Prostate gland (tissue), 2 donors: Measurements from ENCODE around the gene LUC7L. TPM values are rescaled to one million over a fixed set of nuclear protein-coding genes. Genes with fewer than 3 reads are reported as not detected.

ENCODE experiments used
- DNase-seq: peaks from one replicate; pipeline ENCODE4 v3.0.0-alpha.2; 2019; ENCODE audit warnings: low spot score
- H3K27ac ChIP-seq, 2 donors: fragments of 200-600 bp; sonication (generic); 2 replicates each; pipeline ENCODE4 v1.5.1; 2017 to 2019
- H3K27me3 ChIP-seq: fragments of 200-600 bp; sonication (generic); replicated peaks from 2 replicates; pipeline ENCODE4 v1.5.1; 2019; ENCODE audit not compliant: insufficient read depth
- H3K36me3 ChIP-seq, 2 donors: fragments of 200-600 bp; sonication (generic); 1 replicate in 1 of 2; 2 replicates in 1 of 2; pipeline versions ENCODE4 v1.5.1 to v1.8.1; 2017 to 2019
- H3K4me1 ChIP-seq: fragments of 200-600 bp; sonication (generic); replicated peaks from 2 replicates; pipeline ENCODE4 v1.5.1; 2019
- H3K4me3 ChIP-seq, 2 donors: fragments of 200-600 bp; sonication (generic); 2 replicates each; pipeline ENCODE4 v1.5.1; 2017 to 2019
- H3K9me3 ChIP-seq: fragments of 200-600 bp; sonication (generic); 2 replicates; pipeline ENCODE4 v1.5.1; 2017
- POLR2A ChIP-seq: fragments of 450-650 bp; IDR thresholded peaks from one replicate; pipeline ENCODE4 v1.6.1; 2016; ENCODE audit warnings: antibody characterized with exemption, mild to moderate bottlenecking
- POLR2AphosphoS5 ChIP-seq: sonication (generic); formaldehyde crosslinking; IDR thresholded peaks from one replicate; pipeline ENCODE4 v1.6.1; 2017; ENCODE audit warnings: antibody characterized with exemption
- WGBS: methylation state at CpG from one replicate; pipeline ENCODE4 v1.1.5; 2018; 5-methylcytosine and 5-hydroxymethylcytosine counted together
- intact Hi-C: fragments of 100-400 bp; cut with DNase I; formaldehyde crosslinking; loops from one replicate; pipeline ENCODE4 v1.14.2; 2022
- total RNA-seq, 2 donors: library from RNA; depleted of rRNA; stranded (reverse); fragments of >200 nt; gene quantifications; one replicate each; pipeline ENCODE4 v1.1.0, GENCODE V29; 2016
- TF ChIP-seq, protein P1 (sequence below), 4 experiments: fragments of 200-600 bp in 2 of 4; fragments of 450-650 bp in 2 of 4; sonication (generic) in 2 of 4; IDR thresholded peaks; 1 replicate in 3 of 4; 2 replicates in 1 of 4; pipeline ENCODE4 v1.5.1; 2016 to 2019; ENCODE audit warnings: antibody characterized with exemption in 4 of 4, mild to moderate bottlenecking in 2 of 4, moderate library complexity in 2 of 4

Gene LUC7L
- total RNA-seq, 2 donors from 2014 or later: 55.1 to 108 TPM

DNA sequence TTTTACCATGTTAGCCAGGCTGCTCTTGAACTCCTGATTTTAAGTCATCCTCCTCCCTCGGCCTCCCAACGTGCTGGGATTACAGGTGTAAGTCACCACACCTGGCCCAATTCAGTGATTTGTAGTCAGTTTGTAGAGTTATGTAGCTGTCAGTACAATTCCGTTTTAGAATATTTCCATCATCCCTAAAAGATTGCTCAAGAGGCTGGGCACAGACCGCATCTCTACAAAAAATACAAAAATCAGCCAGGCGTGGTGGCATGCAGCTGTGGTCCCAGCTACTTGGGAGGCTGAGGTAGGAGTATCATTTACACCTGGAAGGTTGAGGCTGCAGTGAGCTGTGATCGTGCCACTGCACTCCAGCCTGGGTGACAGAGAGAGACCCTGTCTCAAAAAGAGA, 25.9 kb upstream of the LUC7L start:
- H3K9me3 ChIP-seq: no peaks in the 10 kb centered on the region

GRCh38 chr16:254461-254860, 25.2 kb upstream of the LUC7L start:
- H3K9me3 ChIP-seq: no peaks in the 10 kb centered on the region
- H3K36me3 ChIP-seq: peaks cover 0 to 8% of the 10 kb centered on the region in 2 donors
- H3K4me1 ChIP-seq: no peaks in the 10 kb centered on the region
- DNase-seq: no peak
- intact Hi-C loops: no loop called here
- 98% methylated on average over 25 of the region's 25 CpGs for WGBS
- H3K4me3 ChIP-seq: no peak overlapping the region
- H3K27ac ChIP-seq: no peak overlapping the region
- TF ChIP-seq POLR2AphosphoS5: no peak
- TF ChIP-seq, protein P1, sequence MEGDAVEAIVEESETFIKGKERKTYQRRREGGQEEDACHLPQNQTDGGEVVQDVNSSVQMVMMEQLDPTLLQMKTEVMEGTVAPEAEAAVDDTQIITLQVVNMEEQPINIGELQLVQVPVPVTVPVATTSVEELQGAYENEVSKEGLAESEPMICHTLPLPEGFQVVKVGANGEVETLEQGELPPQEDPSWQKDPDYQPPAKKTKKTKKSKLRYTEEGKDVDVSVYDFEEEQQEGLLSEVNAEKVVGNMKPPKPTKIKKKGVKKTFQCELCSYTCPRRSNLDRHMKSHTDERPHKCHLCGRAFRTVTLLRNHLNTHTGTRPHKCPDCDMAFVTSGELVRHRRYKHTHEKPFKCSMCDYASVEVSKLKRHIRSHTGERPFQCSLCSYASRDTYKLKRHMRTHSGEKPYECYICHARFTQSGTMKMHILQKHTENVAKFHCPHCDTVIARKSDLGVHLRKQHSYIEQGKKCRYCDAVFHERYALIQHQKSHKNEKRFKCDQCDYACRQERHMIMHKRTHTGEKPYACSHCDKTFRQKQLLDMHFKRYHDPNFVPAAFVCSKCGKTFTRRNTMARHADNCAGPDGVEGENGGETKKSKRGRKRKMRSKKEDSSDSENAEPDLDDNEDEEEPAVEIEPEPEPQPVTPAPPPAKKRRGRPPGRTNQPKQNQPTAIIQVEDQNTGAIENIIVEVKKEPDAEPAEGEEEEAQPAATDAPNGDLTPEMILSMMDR (IDR thresholded peaks at IDR 0.05): no peak
- no peak for TF ChIP-seq POLR2A
- H3K27me3 ChIP-seq: no peaks in the 10 kb centered on the region

More for the DNA sequence above, 25.9 kb upstream of the LUC7L start:
- no peaks in the 10 kb centered on the region for H3K27me3 ChIP-seq
- TF ChIP-seq POLR2AphosphoS5: no peak
- no peak for TF ChIP-seq POLR2A
- TF ChIP-seq, protein P1 (IDR thresholded peaks at IDR 0.05): no peak
- 97% methylated on average over 6 of the region's 6 CpGs for WGBS
- H3K27ac ChIP-seq: no peak overlapping the region
- H3K4me1 ChIP-seq: no peaks in the 10 kb centered on the region
- peaks cover 0 to 13% of the 10 kb centered on the region in 2 donors for H3K36me3 ChIP-seq
- no peak overlapping the region for H3K4me3 ChIP-seq
- intact Hi-C loops: no loop called here
- DNase-seq: no peak

DNA sequence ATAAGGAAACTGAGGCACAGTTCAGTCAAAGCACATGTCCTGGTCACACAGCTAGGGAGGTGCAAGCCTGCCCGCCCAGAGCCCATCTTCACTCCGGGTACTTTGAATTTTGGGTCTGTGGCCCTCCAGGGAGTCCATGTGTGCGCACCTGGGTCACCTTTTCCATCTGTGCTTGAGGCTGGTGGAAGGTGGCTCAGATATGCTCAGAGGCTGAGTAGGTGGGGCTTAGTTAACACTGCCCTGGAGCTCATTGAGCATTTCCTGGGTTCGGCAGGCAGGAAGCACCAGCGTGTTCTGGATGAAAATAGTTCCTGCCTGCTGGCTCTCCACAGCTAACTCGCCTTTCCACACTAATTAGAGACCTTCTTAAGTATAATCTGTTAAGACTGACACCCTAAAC, 24.6 kb upstream of the LUC7L start:
- TF ChIP-seq POLR2A: no peak
- no peak for TF ChIP-seq POLR2AphosphoS5
- TF ChIP-seq, protein P1 (IDR thresholded peaks at IDR 0.05): no peak
- no peaks in the 10 kb centered on the region for H3K27me3 ChIP-seq
- no peak overlapping the region for H3K27ac ChIP-seq
- 90% methylated on average over 6 of the region's 6 CpGs for WGBS
- no peak for DNase-seq
- no peaks in the 10 kb centered on the region for H3K4me1 ChIP-seq
- H3K9me3 ChIP-seq: no peaks in the 10 kb centered on the region
- intact Hi-C loops: no loop called here
- H3K4me3 ChIP-seq: no peak overlapping the region
- peaks cover 0 to 8% of the 10 kb centered on the region in 2 donors for H3K36me3 ChIP-seq

- H3K4me1 ChIP-seq: no peaks in the 10 kb centered on the region
- TF ChIP-seq, protein P1 (IDR thresholded peaks at IDR 0.05): no peak
- TF ChIP-seq POLR2A: no peak
- H3K4me3 ChIP-seq: no peak overlapping the region
- peaks cover 0 to 8% of the 10 kb centered on the region in 2 donors for H3K36me3 ChIP-seq
- H3K9me3 ChIP-seq: no peaks in the 10 kb centered on the region
- no peak for DNase-seq
- no peak overlapping the region for H3K27ac ChIP-seq
- 76% methylated on average over 30 of the region's 30 CpGs for WGBS
- intact Hi-C loops: no loop called here
- no peaks in the 10 kb centered on the region for H3K27me3 ChIP-seq
These were observed 23.4 kb upstream of the LUC7L start for GRCh38 chr16:252366-253337.

- H3K36me3 ChIP-seq: no peaks in the 10 kb centered on the region
- H3K4me1 ChIP-seq: no peaks in the 10 kb centered on the region
- H3K27me3 ChIP-seq: no peaks in the 10 kb centered on the region
- H3K27ac ChIP-seq: no peak overlapping the region
- DNase-seq: no peak
- H3K4me3 ChIP-seq: no peak overlapping the region
- no peaks in the 10 kb centered on the region for H3K9me3 ChIP-seq
- TF ChIP-seq POLR2AphosphoS5 (no peak), POLR2A (no peak)
- TF ChIP-seq, protein P1 (IDR thresholded peaks at IDR 0.05): no peak
- WGBS: 85% methylated on average over 12 of the region's 12 CpGs
- intact Hi-C loops: no loop called here
These were observed 20.2 kb upstream of the LUC7L start for GRCh38 chr16:249431-249830.
